Subcutaneous preadipocyte (primary cell): Measurements from ENCODE around the gene CLCF1. TPM values are rescaled to one million over a fixed set of nuclear protein-coding genes. Genes with fewer than 3 reads are reported as not detected.

Source experiments
- small RNA-seq: library from RNA; depleted of rRNA; stranded (forward); fragments of <200 nt; gene quantifications from one replicate; pipeline ENCODE3, GENCODE V24; 2012
- total RNA-seq: library from RNA; depleted of rRNA; stranded (reverse); fragments of >200 nt; gene quantifications from 2 replicates; pipeline ENCODE4 v1.2.3, GENCODE V29; 2012

CLCF1 gene
- total RNA-seq, result 3.3 and 4.4 TPM in 2 replicates

GRCh38 chr11:67372993-67373647 lies at the start of gene CLCF1:
Gene CLCF1, minus strand, starts transcription at chr11:67373598. Its CDS starts 59 bp downstream, at chr11:67373539.

GRCh38 chr11:67415501-67416304 lies 42.3 kb upstream of the CLCF1 start, which contains the start of gene CARNS1:
Gene CARNS1, plus strand, starts transcription at chr11:67415678. Its CDS starts 522 bp downstream, at chr11:67416200.

GRCh38 chr11:67401495-67402191 lies 28.2 kb upstream of the CLCF1 start, which contains the start of gene PPP1CA:
Gene PPP1CA, minus strand, starts transcription at chr11:67401858. Its CDS starts 76 bp downstream, at chr11:67401782.

GRCh38 chr11:67391304-67392182 lies 18.1 kb upstream of the CLCF1 start, which contains the start of gene RAD9A:
Gene RAD9A, plus strand, starts transcription at chr11:67391986. Its CDS starts 59 bp downstream, at chr11:67392045.

GRCh38 chr11:67353317-67354074 lies 19.9 kb downstream of the CLCF1 start, which contains the start of gene POLD4:
Gene POLD4, minus strand, starts transcription at chr11:67353546. Its CDS starts 147 bp downstream, at chr11:67353399.

Small RNA genes within 50 kb of the gene (small RNA-seq; reads per million reads assigned to genes)
- gene RN7SKP239 (not detected), gene RNU6-1238P (not detected)

Other genes with a start within 250 kb of the CLCF1 start
- 23.9 and 32.3 TPM in 2 replicates for gene GRK2, start 107.1 kb downstream of the CLCF1 start, total RNA-seq
- gene ANKRD13D, start 84.3 kb downstream of the CLCF1 start, total RNA-seq, result 30.9 and 39.7 TPM in 2 replicates
- gene SSH3, start 70.1 kb downstream of the CLCF1 start, total RNA-seq, result 10.3 and 11.3 TPM in 2 replicates
- gene POLD4, start 20.1 kb downstream of the CLCF1 start, total RNA-seq, result 32.5 and 39.7 TPM in 2 replicates
- gene RAD9A, start 18.4 kb upstream of the CLCF1 start, total RNA-seq, result 5.9 and 7.6 TPM in 2 replicates
- gene PPP1CA, start 28.3 kb upstream of the CLCF1 start, total RNA-seq, result 169 and 226 TPM in 2 replicates
- gene TBC1D10C, start 30.5 kb upstream of the CLCF1 start, total RNA-seq, result not detected in 2 replicates
- gene CARNS1, start 42.1 kb upstream of the CLCF1 start, total RNA-seq, result under 0.01 TPM in 2 replicates
- 42.3 and 50.2 TPM in 2 replicates for gene RPS6KB2, start 54.9 kb upstream of the CLCF1 start, total RNA-seq
- 0.78 and 1.1 TPM in 2 replicates for gene PTPRCAP, start 64.1 kb upstream of the CLCF1 start, total RNA-seq
- gene CORO1B, start 69.9 kb upstream of the CLCF1 start, total RNA-seq, result 90.9 and 94.4 TPM in 2 replicates
- gene GPR152, start 79.1 kb upstream of the CLCF1 start, total RNA-seq, result under 0.01 TPM in 1 of 2 replicates, not detected in the other
- gene CABP4, start 81.8 kb upstream of the CLCF1 start, total RNA-seq, result not detected in 2 replicates
- gene TMEM134, start 95.7 kb upstream of the CLCF1 start, total RNA-seq, result 9.4 and 10.3 TPM in 2 replicates
- 44.8 and 69.1 TPM in 2 replicates for gene AIP, start 109.4 kb upstream of the CLCF1 start, total RNA-seq
- 15.1 and 24.6 TPM in 2 replicates for gene PITPNM1, start 131.8 kb upstream of the CLCF1 start, total RNA-seq
- gene CDK2AP2, start 134.6 kb upstream of the CLCF1 start, total RNA-seq, result 12.5 and 16.4 TPM in 2 replicates
- gene CABP2, start 149.8 kb upstream of the CLCF1 start, total RNA-seq, result not detected in 2 replicates
- 477 and 854 TPM in 2 replicates for gene GSTP1, start 210.2 kb upstream of the CLCF1 start, total RNA-seq
- 207 and 250 TPM in 2 replicates for gene NDUFV1, start 233.3 kb upstream of the CLCF1 start, total RNA-seq